Ovary (tissue), 9 donors: Measurements from ENCODE around the gene SPOCK1. TPM values are rescaled to one million over a fixed set of nuclear protein-coding genes. Genes with fewer than 3 reads are reported as not detected.

Experiments used
- DNase-seq, 5 donors: peaks; one replicate each; pipeline ENCODE4 v3.0.0-alpha.2; 2019 to 2020
- H3K27ac ChIP-seq, 2 donors: fragments of 200-600 bp; one replicate each; pipeline versions ENCODE4 v1.5.1 to v1.8.0; 2019 to 2022
- H3K27me3 ChIP-seq: fragments of 200-600 bp; one replicate; pipeline ENCODE4 v1.8.0; 2022
- H3K36me3 ChIP-seq: fragments of 200-600 bp; sonication (generic); one replicate; pipeline ENCODE4 v1.5.1; 2019
- H3K4me1 ChIP-seq: one replicate; pipeline ENCODE4 v1.8.1; 2013; ENCODE audit warnings: mild to moderate bottlenecking, moderate library complexity; ENCODE audit not compliant: insufficient read depth
- H3K4me3 ChIP-seq: fragments of 200-600 bp; sonication (generic); one replicate; pipeline ENCODE4 v1.5.1; 2017
- H3K9me3 ChIP-seq, 2 donors: fragments of 200-600 bp in 1 of 2; sonication (generic) in 1 of 2; one replicate each; pipeline versions ENCODE4 v1.5.1 to v1.8.1; 2013 to 2019; ENCODE audit warnings: mild to moderate bottlenecking in 1 of 2, moderate library complexity in 1 of 2
- CTCF ChIP-seq, 3 donors: fragments of 450-650 bp in 2 of 3; fragments of 200-600 bp in 1 of 3; IDR thresholded peaks; one replicate each; pipeline versions ENCODE4 v1.5.1 to v1.8.0; 2016 to 2022; ENCODE audit warnings: antibody characterized with exemption in 3 of 3, mild to moderate bottlenecking in 1 of 3
- EP300 ChIP-seq: sonication (generic); formaldehyde crosslinking; IDR thresholded peaks from one replicate; pipeline ENCODE4 v1.6.1; 2017; ENCODE audit warnings: antibody characterized with exemption
- POLR2A ChIP-seq: fragments of 450-650 bp; IDR thresholded peaks from one replicate; pipeline ENCODE4 v1.6.1; 2017; ENCODE audit warnings: antibody characterized with exemption, mild to moderate bottlenecking, moderate library complexity
- WGBS, 3 donors: extraction: QIAGEN DNeasy Blood & Tissue Kit in 1 of 3; methylation state at CpG; one replicate each; pipeline versions ENCODE4 v1.1.5 to v1.1.7; 2013 to 2017; 5-methylcytosine and 5-hydroxymethylcytosine counted together
- intact Hi-C, 4 donors: fragments of 100-400 bp; cut with DNase I; formaldehyde crosslinking; loops; one replicate each; pipeline versions ENCODE4 v1.11.0 to v1.15.1; 2022 to 2023
- polyA plus RNA-seq, 2 donors: library from polyadenylated mRNA; stranded (reverse); fragments of 200-250 nt in 1 of 2; fragments of 350-450 nt in 1 of 2; fragmentation: Illumina TruSeq in 1 of 2; extraction: RNeasy Lipid Tissue Mini Kit (QIAGEN cat#74804) in 1 of 2; gene quantifications; one replicate each; pipeline ENCODE4 v1.2.3, GENCODE V29; 2013 to 2014
- total RNA-seq, 7 donors: library from RNA; depleted of rRNA in 2 of 7; stranded (reverse); fragments of >200 nt in 2 of 7; fragmentation: NEBNext Ultra II Directional in 3 of 7; extraction: Animal tissue kit (Norgen Biotek cat#: 25700) in 3 of 7; gene quantifications; one replicate each; pipeline versions ENCODE4 v1.1.0 to v1.2.4, GENCODE V29; 2016 to 2023
- donor health status: DM: no; HTN: no; CAD: no; lungs with moderate emphysema.
- donor health status: DM: no; HTN: no; CAD: no.
- donor health status: Bipolar disorder and iron deficiency.
- donor health status: DM: yes; HTN: yes; CAD: no.
- donor health status: DM: no; HTN: no; CAD: no.
- donor health status: DM: yes; HTN: yes; CAD: no.

Gene SPOCK1
- total and polyA plus RNA-seq, 9 donors, result 1.3 to 42.6 (median 10.8) TPM

GRCh38 chr5:137141779-137142178 is 357.3 kb downstream of the SPOCK1 start:
- DNase-seq, result no peak
- H3K9me3 ChIP-seq, result no peaks in the 10 kb centered on the region
- intact Hi-C loops, result no loop called here
- H3K36me3 ChIP-seq, result no peaks in the 10 kb centered on the region
- no peaks in the 10 kb centered on the region for H3K27me3 ChIP-seq
- H3K27ac ChIP-seq, result no peak overlapping the region
- WGBS, 3 donors, result 28 to 39% (median 38%) methylated on average over 3 of the region's 3 CpGs
- H3K4me1 ChIP-seq, result no peaks in the 10 kb centered on the region
- TF ChIP-seq CTCF (IDR thresholded peaks at IDR 0.05) (no peak), EP300 (no peak), POLR2A (no peak)
- H3K4me3 ChIP-seq, result no peak overlapping the region

GRCh38 chr5:137136991-137137632 is 362.0 kb downstream of the SPOCK1 start:
- TF ChIP-seq EP300, result no peak
- TF ChIP-seq POLR2A, result no peak
- H3K27ac ChIP-seq, result no peak overlapping the region
- no peaks in the 10 kb centered on the region for H3K4me1 ChIP-seq
- no peaks in the 10 kb centered on the region for H3K27me3 ChIP-seq
- WGBS, 3 donors, result 8 to 52% (median 26%) methylated on average over 3 of the region's 3 CpGs
- H3K36me3 ChIP-seq, result no peaks in the 10 kb centered on the region
- H3K9me3 ChIP-seq, result no peaks in the 10 kb centered on the region
- no peak overlapping the region for H3K4me3 ChIP-seq
- DNase-seq, result no peak
- intact Hi-C loops, result no loop called here

GRCh38 chr5:137134920-137135532 is 364.1 kb downstream of the SPOCK1 start:
- H3K4me1 ChIP-seq, result no peaks in the 10 kb centered on the region
- DNase-seq, result no peak
- intact Hi-C loops, result no loop called here
- WGBS, 3 donors, result 58 to 74% (median 70%) methylated on average over 7 of the region's 7 CpGs
- TF ChIP-seq POLR2A (no peak), CTCF (IDR thresholded peaks at IDR 0.05) (no peak), EP300 (no peak)
- H3K4me3 ChIP-seq, result no peak overlapping the region
- no peaks in the 10 kb centered on the region for H3K27me3 ChIP-seq
- no peak overlapping the region for H3K27ac ChIP-seq
- no peaks in the 10 kb centered on the region for H3K36me3 ChIP-seq
- H3K9me3 ChIP-seq, result no peaks in the 10 kb centered on the region

GRCh38 chr5:137129886-137130680 is 369.0 kb downstream of the SPOCK1 start:
- WGBS, 3 donors, result 80 to 84% (median 83%) methylated on average over 2 of the region's 2 CpGs
- Histone ChIP-seq H3K36me3 (no peaks in the 10 kb centered on the region), H3K4me1 (no peaks in the 10 kb centered on the region), H3K27ac (no peak overlapping the region), H3K27me3 (no peaks in the 10 kb centered on the region), H3K9me3 (no peaks in the 10 kb centered on the region), H3K4me3 (no peak overlapping the region)
- TF ChIP-seq EP300 (no peak), CTCF (IDR thresholded peaks at IDR 0.05) (no peak)
- no peak for DNase-seq
- intact Hi-C loops, result no loop called here
